Epithelial cell of prostate (primary cell): ENCODE results near the gene NALCN.

Experiments
- DNase-seq: peaks from one replicate; pipeline ENCODE4 v3.0.0-alpha.2; 2011; ENCODE audit warnings: low read depth, low spot score
- H3K27ac ChIP-seq: fragments of 450-650 bp; 2 replicates; pipeline ENCODE4 v1.5.1; 2017; ENCODE audit warnings: mild to moderate bottlenecking

Gene NALCN

DNA sequence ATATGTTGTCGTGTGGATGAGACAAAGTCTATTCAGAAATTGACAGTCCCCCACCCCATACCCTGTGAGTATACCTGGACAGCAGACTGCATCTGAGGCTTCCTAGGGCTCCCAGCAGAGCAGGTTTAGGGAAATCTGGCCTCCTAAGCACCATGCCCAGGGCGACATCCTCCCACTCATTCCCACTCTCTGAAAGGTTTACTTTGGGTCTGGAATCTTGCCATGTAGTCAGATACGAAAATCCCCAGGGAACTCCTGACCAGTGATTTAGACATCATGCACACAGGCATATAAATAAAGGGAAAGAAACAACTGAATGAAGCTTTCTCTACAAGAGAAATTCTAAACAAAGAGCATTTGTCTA lies 717 bp upstream of the NALCN start:
- no peak for DNase-seq
- H3K27ac ChIP-seq = no peak overlapping the region

DNA sequence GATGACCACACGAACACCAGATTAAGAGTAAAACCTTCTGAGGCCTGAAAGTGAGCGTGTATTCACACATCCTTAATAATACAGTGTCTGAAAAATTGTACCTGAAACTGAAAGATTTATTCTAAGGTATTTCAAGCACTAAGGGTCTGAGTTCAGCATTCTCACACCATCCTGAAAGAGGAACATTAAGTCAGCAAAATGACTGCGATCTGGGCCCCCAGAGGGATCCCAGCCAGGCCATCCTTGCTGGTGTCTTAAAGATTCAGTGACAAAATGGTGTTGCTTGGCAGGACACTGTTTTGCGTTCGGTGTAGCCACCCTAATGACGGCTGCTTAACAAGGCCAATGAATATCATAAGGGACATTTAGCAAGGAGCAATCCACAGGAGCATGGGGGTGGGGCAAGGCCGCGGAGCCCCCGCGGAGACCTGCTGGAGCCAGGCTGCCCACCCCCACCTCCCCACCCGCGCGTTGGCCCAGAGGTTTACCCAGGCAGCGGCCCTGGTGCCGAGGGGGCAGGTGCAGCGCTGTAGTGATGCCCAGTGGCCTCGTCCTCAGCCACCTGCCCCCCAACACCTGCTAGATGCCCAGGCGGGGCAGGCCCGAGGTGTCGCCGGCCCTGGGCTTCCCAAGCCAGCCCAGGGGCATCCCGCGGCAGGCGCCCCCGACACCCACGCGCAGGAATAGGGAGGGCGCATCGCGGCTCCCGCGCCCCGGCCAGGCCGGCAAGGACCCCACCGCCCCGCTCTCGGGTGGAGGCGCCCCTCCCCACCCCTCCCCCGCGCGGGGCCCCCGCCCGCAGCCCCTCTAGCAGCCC lies 742 bp downstream of the NALCN start:
- no peak overlapping the region for H3K27ac ChIP-seq
- DNase-seq = no peak

DNA sequence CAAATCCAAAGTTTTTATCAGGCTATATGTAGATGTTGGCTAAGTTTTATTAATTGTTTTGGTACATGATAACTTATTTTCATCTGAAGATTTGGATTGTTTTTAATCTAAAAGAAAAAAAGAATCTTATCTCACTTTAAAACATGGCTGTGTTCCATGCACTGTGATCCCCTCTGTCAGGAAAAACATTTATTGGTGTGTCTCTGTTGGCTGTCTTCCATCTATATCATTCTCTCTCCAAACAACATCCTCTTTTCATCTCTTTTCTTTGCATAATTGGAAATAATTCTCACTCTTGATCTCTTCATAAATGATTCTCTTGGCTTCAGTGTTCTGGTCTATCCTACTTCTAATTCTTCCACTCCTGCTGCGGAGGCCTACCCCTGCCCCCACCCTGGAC lies 4.2 kb downstream of the NALCN start:
- DNase-seq = no peak

DNA sequence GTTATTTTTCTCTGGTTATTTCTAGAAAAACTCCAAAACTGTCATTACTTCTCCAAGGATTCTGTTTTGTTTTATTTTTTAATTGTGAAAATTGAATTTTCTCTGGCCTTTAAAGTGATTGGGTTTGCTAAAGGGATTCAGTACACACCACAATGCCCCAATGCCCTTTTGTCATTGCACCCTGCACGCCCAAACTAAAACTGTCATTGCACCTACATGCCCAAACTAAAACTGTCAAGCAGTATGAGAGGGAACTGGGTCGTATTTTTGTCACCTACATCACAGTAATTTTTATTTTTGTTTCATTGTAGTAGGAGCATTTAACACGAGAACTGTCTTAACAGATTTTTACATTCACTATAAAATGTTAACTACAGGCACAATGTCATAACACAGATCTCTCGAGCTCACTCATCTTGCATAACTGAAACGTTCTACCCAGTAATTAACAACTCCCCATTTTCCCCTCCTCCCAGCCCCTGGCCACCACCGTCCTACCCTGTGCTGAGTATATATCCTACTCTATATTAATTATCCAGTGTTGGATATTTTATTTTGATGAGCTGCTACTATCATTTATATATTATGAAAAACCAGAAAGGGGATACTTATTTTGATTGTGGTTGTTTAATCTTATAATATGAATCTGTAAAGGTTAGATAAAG lies 7.2 kb downstream of the NALCN start:
- DNase-seq = no peak
- H3K27ac ChIP-seq = no peak overlapping the region

More for the DNA sequence above, 4.2 kb downstream of the NALCN start:
- no peak overlapping the region for H3K27ac ChIP-seq

DNA sequence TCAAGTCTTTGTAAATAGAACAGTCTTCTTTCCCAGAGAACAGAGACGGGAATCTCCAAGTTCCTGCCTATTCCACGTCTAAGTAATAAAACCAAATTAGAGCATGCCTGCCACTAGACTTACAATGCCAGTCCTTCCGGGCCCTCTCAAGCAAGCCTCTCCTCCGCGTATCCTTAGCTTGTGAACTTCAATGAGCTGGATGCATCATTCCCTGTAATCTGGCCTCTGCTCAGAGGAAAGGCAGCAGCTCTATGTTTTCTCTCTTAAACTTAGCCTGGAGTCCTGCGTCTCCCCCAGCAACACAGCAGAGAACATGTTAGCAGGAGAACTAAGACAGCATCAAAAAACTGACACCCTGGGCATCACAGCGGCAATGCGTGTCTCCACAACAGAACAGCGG lies 8.2 kb downstream of the NALCN start:
- H3K27ac ChIP-seq = no peak overlapping the region
- DNase-seq = no peak

DNA sequence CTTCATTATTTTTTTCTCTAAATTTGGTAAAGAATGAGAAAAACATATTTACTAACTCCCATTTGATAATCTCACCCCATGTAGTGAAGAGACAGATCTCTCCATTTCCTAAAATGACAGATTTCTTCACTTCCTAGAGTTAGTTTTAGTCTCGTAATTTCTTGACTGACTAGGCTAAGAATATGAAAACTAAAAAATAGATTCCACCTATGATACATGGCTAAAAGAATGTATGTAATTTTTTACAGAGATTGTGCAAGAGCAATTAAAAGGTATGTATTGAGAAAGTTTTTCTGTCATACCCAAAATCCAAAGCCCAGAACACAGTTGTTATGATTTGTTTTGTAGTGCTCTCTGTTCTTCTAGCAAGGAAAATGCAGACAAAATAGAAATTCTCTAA lies 9.5 kb downstream of the NALCN start:
- DNase-seq = no peak

DNA sequence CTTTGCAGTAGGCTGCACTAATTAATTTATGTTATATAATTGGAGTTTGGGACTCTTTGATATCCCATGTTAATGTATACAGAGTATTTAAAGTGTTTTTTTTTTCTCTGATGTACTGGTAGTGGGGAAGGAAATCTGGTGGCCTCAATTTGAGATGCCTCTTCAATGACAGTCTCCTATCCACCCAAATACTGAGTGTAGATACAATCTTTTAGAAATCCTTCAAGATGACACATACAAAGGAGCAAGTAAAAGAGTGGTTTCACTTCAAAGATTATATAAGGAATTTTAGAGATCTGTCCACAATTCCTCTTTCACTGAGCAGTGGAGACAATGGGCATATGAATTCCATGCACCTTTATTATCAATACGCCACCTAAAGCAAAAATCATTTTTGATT lies 15.1 kb downstream of the NALCN start:
- H3K27ac ChIP-seq = no peak overlapping the region
- DNase-seq = no peak

More for the DNA sequence above, 9.5 kb downstream of the NALCN start:
- H3K27ac ChIP-seq = no peak overlapping the region

DNA sequence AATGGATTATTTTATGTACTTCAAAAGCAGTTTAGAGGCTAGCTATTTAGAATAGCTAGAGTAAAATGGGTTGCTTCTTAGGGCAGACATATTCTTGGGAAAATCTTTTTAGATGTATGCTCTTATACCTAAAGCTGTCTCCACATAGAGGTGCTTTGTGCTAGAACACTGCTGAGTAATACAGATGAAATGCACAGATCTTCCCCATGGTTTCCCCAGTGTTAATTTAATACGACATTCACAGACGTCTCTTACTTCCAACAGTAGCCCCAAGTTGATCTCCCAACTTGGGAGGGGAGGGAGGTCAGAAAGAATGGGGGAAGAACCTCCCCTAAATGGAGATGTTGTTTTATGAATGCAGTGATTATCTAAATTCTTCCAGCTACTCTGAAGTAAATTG lies 16.9 kb downstream of the NALCN start:
- no peak for DNase-seq
- no peak overlapping the region for H3K27ac ChIP-seq

DNA sequence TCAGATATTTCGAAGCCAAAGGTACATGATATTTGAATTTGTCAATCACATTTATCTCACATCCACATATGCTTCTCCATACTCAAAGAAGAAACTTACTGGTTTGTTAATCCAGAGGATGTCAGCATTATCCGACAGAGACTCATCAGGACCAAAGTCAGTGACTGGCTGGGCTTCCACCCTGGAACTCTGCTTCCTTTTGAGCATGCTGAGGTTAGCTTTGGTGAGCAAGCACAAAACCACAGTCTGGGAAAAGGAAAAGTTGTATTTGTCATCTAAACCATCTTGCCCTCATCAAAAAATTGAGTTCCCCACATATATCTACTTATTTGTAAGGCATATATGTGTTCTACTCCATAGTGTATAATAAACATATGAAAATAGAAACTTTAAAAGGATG lies 17.4 kb downstream of the NALCN start:
- DNase-seq = no peak
- no peak overlapping the region for H3K27ac ChIP-seq

DNA sequence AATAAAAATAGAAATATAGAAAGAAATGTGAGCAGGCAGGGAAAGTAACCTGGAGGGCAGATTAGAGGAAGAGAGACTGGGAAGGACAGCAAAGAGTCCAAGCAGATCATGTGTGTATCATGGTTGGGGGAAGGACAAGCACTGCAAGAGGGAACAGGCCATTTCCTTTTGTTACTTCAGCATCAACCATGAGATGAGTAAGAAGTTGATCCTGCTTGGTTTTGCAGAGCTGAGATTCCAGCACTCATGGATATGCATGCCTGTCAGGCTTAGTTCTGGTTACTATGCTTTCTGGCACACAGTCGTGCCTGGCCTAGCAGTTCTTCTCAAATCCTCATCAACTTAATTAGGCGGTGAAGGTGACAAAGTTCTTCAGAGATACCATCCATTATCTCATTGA lies 18.1 kb downstream of the NALCN start:
- DNase-seq = no peak

DNA sequence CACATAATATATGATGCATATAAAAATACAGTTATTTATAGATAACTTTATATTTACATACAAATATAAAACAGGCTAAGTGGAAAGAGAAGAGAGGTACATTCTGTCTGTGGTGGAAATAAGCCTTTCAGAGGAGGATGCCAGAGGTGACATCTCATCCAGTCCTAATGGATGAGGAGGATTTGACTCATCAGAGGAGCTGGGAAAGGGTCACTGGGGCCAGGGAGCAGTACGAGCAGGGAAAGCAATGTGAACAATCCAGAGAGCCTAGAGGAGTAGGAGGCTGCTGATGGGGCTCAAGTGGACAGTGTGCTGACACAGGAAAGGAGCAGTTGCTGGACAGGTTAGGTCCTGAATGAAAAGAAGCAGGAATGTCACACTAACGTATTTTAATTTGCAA lies 18.6 kb downstream of the NALCN start:
- DNase-seq = no peak
- H3K27ac ChIP-seq = peak overlapping the region; percentile 14

More for the DNA sequence above, 18.1 kb downstream of the NALCN start:
- H3K27ac ChIP-seq = peak overlapping the region; percentile 14

DNA sequence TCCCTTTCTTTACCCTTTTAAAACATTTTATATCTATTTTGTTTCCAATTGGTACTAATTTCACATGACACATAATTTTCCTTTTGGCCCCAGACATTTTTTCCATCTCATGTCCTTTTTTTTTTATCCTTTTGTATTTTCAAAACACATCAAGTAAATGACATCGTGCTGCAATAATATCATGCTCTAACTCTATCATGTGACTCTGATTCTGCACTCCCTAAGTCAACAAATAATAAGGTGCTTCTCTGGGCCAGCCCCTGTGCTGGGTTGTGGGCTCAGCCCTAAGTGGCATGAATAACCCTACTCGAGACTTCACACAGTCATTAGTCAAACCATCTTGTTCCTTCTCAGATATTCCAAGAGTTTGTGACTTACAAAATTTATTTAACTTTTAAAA lies 21.7 kb downstream of the NALCN start:
- no peak overlapping the region for H3K27ac ChIP-seq

DNA sequence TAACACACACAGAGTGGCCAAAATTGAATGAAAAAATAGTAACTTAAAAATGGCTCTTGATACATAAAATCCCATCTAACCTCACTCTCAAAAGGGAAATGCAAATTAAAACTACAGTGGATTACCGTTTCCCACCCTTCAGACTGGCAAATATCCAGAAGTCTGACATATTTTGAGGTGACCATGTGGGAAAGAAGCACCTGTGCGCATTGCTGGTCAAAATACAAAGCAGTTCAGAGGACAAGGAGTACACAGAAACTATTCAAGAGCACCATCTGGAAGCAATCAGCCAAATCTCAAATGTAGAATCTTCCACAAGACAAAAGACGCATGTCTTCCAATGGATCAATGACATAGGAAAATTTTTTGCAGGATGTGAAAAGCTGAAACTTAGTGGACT lies 23.2 kb downstream of the NALCN start:
- DNase-seq = no peak
- no peak overlapping the region for H3K27ac ChIP-seq

More for the DNA sequence above, 21.7 kb downstream of the NALCN start:
- no peak for DNase-seq

DNA sequence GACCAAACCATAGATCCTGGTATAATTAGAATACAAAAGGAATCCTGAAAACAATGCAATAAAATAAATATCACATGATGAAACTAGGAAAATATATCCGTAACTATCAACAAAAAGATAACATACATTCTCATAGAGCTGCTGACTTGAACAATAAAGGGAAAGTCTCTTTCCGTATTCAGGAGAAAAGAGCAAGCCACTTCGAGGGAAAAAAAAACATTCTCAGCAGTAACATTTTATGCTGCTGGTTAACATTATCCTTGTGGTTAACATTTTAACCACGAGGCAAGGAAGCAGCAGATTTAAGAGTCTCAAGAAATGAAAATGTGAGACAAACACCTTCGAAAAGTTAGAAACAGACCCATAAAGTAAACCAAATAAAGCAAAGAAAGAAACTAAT lies 25.8 kb downstream of the NALCN start:
- no peak for DNase-seq
- no peak overlapping the region for H3K27ac ChIP-seq

DNA sequence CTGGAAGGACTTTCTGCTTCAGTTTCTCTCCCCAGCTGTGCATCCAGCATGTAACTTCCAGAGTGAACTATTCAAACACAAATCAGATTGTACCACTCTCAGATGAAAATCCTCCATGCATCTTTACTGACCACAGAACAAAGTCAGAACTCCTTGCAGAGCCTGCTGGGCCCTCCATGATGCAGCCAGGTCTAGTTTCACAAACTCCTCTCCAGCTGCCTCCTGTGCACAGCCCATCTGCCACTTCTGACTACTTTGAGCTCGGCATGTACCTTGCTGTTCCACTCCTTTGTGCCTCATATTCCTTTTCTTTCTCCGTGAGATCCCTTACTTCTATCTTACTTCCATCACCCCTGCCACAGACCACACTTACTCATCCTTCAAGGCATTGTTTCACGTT lies 31.4 kb downstream of the NALCN start:
- H3K27ac ChIP-seq = no peak overlapping the region
- DNase-seq = no peak

DNA sequence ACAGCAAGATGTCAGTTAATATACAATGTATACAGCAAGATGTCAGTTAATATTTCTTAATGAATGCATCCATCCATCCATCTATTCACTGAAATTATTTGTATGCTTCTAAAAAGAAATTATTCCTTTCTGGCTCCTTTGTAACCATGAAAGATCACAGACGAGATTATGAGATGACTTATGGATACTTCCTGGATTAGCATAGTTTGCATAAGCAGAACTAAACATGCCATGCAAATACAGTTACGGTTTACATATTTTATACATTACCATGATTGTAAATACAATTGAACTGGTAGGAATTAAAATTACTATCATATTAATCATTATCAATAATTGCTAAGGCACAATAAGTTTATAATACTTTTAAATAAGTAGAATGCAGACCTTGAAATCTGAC lies 32.7 kb downstream of the NALCN start:
- no peak for DNase-seq
- H3K27ac ChIP-seq = no peak overlapping the region

DNA sequence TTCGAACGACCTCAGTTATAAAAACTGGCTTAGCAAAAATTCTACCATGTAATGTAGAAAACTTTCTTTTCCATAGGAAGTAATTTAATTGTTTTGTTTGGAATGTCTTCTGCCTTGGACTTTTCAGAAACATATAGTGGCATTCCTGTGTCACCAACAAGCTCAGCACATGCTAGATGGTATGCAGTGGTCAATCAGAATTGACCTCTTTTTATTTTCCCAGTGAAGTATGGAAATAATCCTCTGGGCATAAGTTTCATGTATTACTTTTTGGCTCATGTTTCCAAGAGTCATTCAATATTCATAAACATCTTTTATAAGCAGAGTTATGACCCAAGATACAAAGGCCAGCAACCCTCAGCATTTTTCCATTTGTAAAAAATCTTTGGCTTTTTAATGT lies 33.6 kb downstream of the NALCN start:
- no peak overlapping the region for H3K27ac ChIP-seq

DNA sequence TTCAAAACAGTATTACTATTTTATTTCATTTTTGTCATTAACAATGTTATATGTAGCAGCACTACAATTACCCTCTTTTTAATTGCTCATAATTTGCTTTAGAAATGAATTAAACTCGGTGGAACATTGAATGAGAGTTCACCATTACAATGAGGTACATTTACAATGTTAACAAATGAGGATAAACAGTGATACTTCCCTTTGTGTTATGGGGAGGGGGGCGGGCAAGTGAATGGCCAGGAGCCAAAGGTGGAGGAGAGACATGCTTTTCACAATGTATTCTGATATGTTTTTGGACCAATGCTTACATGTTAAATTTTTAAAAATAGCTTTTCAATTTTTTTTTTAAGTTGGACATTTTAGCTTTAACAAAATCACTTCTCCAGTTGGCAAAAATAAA lies 34.2 kb downstream of the NALCN start:
- DNase-seq = no peak

More for the DNA sequence above, 33.6 kb downstream of the NALCN start:
- no peak for DNase-seq

DNA sequence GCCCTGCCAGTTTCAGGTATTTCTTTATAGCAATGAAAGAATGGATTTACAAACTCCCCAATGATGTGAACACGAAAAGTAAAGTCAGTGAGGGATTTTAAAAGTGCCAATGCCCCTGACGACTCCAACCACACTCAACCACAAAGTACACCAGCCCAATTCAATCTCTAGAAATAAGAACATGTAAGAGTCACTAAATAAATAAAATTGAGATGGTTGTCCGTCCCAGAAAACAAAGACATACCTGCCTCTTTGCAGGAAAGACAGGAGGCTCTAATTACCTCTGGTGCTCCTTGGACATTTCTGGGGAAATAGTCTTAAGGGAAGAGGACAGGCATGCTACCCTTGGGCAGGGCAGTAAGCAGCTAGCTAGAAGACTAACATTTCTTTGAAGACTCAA lies 55.8 kb downstream of the NALCN start:
- DNase-seq = no peak
- no peak overlapping the region for H3K27ac ChIP-seq

More for the DNA sequence above, 34.2 kb downstream of the NALCN start:
- H3K27ac ChIP-seq = no peak overlapping the region

DNA sequence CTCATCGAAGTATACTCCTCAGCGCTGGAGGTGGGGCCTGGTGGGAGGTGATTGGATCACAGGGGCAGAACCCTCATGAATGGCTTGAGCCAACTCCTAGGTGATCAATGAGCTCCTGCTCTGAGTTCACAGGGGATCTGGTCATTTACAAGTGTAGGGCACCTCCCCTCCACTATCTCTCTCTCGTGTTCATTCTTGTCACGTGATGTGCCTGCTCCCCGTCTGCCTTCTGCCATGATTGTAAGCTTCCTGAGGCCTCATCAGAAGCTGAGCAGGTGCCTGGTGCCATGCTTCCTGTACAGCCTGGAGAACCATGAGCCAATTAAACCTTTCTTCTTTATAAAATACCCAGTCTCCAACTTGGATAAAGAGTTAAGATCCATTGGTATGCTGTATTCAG lies 61.4 kb downstream of the NALCN start:
- no peak overlapping the region for H3K27ac ChIP-seq
- DNase-seq = no peak

DNA sequence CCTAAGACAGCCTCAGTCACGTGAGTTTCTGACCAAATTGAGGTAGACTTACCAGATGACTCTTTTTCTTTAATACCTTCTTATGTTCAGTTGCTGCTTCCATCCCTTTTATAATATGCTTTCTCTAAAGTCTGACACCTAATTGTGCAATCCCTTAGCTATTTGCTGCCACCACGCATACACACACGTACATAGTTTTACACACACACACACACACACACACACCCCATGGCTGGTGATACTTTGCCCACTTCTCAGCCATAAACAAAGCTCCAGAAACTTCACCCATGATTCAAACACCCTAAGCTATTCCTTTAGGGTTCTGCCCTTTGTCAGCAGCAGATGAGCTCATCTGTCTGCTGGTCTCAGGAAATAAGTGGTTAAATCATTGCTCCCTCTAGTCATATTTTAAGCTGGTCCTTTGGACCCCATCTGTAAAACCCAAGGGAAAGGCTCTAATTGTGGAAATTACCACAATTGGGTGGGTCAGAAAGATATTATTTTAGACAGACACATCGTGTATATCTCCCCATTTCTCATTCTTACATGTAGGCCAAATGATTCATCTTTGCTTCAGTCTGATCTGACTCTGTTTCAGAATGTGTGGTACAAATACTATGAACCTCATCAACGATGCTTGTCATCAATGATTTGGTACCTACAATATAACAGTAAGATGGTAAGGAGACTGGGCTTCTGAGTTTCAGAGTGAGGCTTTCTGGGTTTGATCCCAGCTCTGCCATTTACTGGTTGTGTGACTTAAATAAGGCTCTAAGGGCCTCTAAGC lies 69.2 kb downstream of the NALCN start:
- DNase-seq = peak; percentile 12

More for the DNA sequence above, 69.2 kb downstream of the NALCN start:
- no peak overlapping the region for H3K27ac ChIP-seq
